A204.1 (cell line): ENCODE measurements around the gene FLOT2.
"Not testable (repeated sequence)": the region's sequence is repeated elsewhere in the genome, so short reads cannot be mapped to it uniquely, and the experiment has no call there.

Source experiments
- FAIRE-seq: peaks from 2 replicates; lab custom pipeline; 2012; peaks lifted over from hg19 to GRCh38; lab: Jason Lieb, UNC

Gene FLOT2

GRCh38 chr17:28916302-28916934, 18.9 kb upstream of the FLOT2 start:
- FAIRE-seq: no peak

GRCh38 chr17:28912938-28913333, 15.4 kb upstream of the FLOT2 start:
- FAIRE-seq: no peak

- FAIRE-seq: no peak
Measured at GRCh38 chr17:28912281-28912937, 14.9 kb upstream of the FLOT2 start.

- no peak for FAIRE-seq
Measured at GRCh38 chr17:28911411-28912045, 14.0 kb upstream of the FLOT2 start.

GRCh38 chr17:28910534-28910933, 13.0 kb upstream of the FLOT2 start:
- FAIRE-seq: no peak

DNA sequence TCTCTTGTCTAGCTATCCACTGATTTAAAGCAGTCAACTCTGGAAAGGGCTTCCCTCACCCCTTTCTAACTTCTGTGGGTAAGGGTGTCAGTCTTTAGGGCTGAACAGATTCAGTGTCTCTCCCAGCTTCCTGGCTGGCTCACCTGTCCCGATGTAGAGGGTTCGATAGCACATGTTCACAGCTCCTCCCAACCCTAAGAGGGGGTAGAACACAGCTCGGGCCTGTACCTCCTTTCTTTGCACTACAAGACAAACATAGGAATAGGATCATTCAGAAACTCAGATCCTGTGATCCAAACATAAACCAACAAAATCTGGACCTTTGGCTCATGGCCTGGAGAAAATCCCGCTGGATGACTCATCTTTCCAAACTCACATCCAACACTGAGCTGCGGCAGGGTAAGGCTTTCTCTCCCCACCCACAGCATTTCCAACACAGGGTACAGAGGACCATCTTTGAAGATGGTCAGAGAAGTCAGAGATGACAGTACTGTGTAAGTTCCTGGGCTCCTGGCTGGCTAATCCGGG, 11.2 kb upstream of the FLOT2 start:
- FAIRE-seq: no peak

GRCh38 chr17:28907709-28908475, 10.4 kb upstream of the FLOT2 start:
- FAIRE-seq: no peak

DNA sequence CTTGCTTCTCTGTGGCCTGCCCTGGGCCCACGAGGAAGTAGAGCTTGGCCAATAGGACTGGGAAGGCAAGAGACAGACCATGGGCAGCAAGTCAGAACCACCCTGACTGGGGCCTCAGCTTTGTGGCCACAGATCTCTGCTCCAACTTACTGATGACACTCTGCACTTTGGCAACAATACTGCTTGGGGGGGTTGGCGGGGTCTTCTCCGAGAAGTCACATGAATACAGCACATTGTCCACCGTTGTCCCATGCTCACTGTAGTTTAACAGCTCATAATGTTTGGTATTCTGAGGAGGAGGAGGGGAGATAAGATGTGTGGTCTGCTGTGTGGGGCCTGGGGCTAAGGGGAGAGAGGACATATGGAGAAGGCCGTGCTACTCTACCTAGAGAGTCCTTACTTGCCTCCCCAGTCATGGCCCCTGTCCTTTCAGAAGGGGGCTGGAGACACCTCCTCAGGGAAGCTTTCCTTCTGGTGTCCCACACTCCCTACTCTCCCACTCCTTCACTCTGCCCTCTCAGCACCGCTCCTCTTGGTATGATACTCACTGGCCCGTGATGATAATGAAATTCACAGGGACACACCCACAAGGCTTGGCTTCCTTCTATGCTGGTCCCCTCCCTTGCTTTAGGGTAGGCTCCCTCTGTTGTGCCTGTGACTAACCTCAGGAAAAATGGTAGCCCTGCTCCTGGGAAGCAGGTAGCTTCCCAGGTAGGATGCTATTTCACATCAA, 9.3 kb upstream of the FLOT2 start:
- no peak for FAIRE-seq

DNA sequence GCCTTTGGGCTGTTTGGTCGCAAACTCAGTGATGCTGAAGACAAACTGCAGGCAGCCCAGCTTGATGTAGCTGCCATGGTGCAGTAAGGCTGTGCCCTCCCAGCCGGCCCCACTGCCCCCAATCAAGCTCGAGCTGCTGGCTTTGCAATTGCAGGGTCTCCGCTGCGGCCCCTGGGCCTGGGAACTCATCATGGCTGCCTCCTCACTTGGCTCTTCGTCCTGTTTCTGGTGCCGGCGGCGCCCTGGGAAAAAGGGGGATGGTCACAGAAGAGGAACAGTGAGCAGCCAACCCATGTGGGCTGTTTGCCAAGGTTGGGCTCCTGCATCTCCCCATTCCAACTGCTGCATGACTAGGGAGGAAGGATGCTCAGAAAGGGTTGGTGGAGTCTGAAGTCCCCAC, 8.7 kb upstream of the FLOT2 start:
- no peak for FAIRE-seq

DNA sequence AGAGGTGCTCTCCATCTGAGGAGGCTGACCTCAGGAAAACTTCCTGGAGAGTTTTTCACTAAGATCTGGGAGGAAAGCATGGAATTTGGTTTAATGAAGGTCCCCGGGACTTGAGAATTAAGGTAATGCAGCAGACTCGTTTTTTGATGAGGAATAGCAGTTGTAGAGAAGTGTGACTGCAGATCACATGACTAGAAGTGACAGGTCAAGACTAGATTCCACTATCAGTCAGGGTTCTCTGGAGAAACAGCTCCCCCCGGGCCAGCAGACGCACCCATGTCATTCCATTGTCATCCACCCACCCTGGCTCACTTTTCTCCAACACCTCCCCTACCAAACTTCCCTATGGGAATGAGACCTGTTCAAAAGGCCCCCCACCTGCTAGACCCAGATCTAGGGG, 7.3 kb upstream of the FLOT2 start:
- no peak for FAIRE-seq

DNA sequence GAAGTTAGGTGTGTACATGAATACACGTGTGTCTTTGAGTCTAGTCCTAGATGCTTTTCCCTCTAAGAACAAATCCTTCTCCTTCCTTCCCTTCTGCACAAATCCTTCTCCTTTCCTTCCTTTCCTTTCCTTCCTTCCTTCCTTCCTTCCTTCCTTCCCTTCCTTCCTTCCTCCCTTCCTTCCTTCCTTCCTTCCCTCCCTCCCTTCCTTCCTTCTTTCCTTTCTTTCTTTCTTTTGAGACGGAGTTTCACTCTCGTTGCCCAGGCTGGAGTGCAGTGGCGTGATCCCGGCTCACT, 6.0 kb upstream of the FLOT2 start:
- not testable (repeated sequence) for FAIRE-seq

GRCh38 chr17:28902819-28903545, 5.4 kb upstream of the FLOT2 start, which contains the start of gene DHRS13:
TSS of gene DHRS13 (minus strand) at chr17:28903079. CDS start at chr17:28902944, 135 bp downstream.
- no peak for FAIRE-seq

DNA sequence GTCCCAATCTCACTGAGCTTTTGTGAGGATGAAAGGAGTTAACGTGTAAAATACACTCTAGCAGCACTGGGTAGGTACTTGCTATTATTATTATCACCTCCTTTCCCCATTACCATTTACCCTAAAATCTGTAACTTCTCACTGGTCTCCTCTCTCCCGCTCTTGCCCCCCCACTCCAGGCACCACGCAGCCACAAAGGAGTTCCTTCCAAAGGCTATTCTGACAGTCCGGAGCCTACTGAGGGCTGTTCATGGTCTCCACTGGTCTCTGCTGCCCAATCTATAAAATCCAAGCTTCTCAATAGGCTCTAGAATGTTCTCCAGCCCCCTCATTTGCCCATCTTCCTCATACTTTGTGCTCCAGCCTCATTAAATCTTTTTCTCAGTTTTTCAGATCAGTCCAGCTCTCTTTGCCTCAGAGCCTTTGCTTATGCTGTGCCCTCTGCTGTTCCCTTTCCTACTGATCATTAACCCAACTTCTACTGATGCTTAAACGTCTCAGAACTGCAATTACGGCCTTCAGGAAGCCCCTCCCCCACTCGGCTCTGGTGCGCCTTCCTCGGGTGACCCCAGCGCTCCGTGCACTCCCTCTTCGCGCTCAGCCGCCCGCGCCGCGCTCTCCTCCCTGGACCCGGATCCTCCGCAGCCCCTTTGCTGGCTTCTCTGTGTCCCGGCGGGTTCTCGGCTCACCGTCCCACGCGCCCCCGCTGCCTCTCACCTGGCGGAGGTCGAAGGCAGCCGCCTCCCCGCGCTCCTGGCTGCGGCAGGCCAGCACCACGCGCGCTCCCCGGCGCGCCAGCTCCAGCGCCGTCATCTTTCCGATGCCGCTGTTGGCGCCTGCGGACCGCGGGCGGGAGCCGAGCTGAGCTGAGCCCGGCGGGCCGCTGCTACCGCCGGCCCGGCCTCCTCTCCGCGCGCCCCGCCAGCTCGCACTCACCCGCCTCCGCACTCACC, 4.6 kb upstream of the FLOT2 start:
- no peak for FAIRE-seq

- no peak for FAIRE-seq
Measured at GRCh38 chr17:28900986-28901726, 3.6 kb upstream of the FLOT2 start.

GRCh38 chr17:28899212-28899815, 1.8 kb upstream of the FLOT2 start:
- FAIRE-seq: no peak

- FAIRE-seq: no peak
Measured at GRCh38 chr17:28898527-28898955, 1.0 kb upstream of the FLOT2 start.

- no peak for FAIRE-seq
Measured at GRCh38 chr17:28897769-28898526, 415 bp upstream of the FLOT2 start.

DNA sequence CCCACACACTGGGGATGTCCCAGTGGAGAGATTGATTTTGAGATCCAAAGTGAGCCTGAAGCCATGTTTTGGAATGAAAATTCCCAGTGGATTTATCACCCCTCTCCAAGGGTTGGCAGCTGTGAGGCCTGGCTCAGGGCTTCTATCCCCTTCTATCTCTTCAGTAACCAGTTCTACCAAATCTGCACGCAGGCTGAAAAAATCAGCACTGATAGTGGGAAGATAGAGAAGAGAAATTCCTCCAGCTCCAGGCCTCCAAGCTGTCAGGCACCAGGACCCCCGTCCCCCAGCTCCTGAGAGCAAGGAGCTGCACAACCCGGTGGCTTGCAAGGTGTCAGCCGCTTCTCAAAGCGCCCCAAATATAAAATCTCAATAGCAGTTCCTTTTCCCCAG, 1.0 kb downstream of the FLOT2 start:
- no peak for FAIRE-seq
